IMR-90 (cell line): ENCODE data around the gene FOXK1. TPM values are rescaled to one million over a fixed set of nuclear protein-coding genes. Genes with fewer than 3 reads are reported as not detected.

Experiments
- ATAC-seq: fragments of 200-7000 bp; cut with Tn5 transposase; 2 replicates; pipeline ENCODE4 v1.9.1; 2020; ENCODE audit warnings: low read depth, mild to moderate bottlenecking, moderate library complexity
- BruUV-seq: library from RNA; stranded (reverse); fragments of 400-500 nt; replicated peaks from 2 replicates; lab custom pipeline; 2021; lab: Mats Ljungman, UMichigan
- CTCF ChIA-PET: fragments of 300-600 bp; formaldehyde crosslinking; extraction: SDS; loops from one replicate; lab custom pipeline; 2021; ENCODE audit warnings: antibody characterized with exemption; lab: Yijun Ruan, JAX
- POLR2A ChIA-PET: fragments of 300-600 bp; sonication (Branson Sonifier 250); formaldehyde crosslinking; loops from one replicate; lab custom pipeline; 2022; ENCODE audit warnings: antibody characterized with exemption; ENCODE audit not compliant: unreplicated experiment; lab: Charles Lee
- DNase-seq: peaks from one replicate; pipeline ENCODE4 v3.0.0; 2013
- H2AFZ ChIP-seq: replicated peaks from 2 replicates; pipeline ENCODE3; 2013; ENCODE audit warnings: low read length, mild to moderate bottlenecking; ENCODE audit not compliant: poor library complexity
- H2AK5ac ChIP-seq: 2 replicates; pipeline ENCODE4 v1.6.1; 2013; ENCODE audit warnings: low read depth, low read length, inconsistent platforms
- H2AK9ac ChIP-seq: replicated peaks from 2 replicates; pipeline ENCODE3; 2013; ENCODE audit warnings: mild to moderate bottlenecking, low read depth, low read length, moderate library complexity; ENCODE audit not compliant: poor library complexity
- H2BK120ac ChIP-seq: 2 replicates; pipeline ENCODE4 v1.6.1; 2013; ENCODE audit warnings: low read depth, low read length, inconsistent platforms
- H2BK15ac ChIP-seq: 3 replicates; pipeline ENCODE4 v1.6.1; 2013; ENCODE audit warnings: low read depth, low read length, inconsistent platforms
- H2BK20ac ChIP-seq: 2 replicates; pipeline ENCODE4 v1.6.1; 2013; ENCODE audit warnings: low read depth, mild to moderate bottlenecking, inconsistent platforms, low read length, moderate library complexity
- H2BK5ac ChIP-seq: 2 replicates; pipeline ENCODE4 v1.6.1; 2013; ENCODE audit warnings: mild to moderate bottlenecking, low read depth, low read length, inconsistent platforms; ENCODE audit not compliant: poor library complexity, severe bottlenecking
- H3K14ac ChIP-seq: replicated peaks from 2 replicates; pipeline ENCODE4 v1.6.1; 2013; ENCODE audit warnings: low read depth, low read length, inconsistent platforms
- H3K18ac ChIP-seq: 2 replicates; pipeline ENCODE4 v1.6.1; 2013; ENCODE audit warnings: low read depth, low read length, control low read depth
- H3K23ac ChIP-seq: 2 replicates; pipeline ENCODE4 v1.6.1; 2013; ENCODE audit warnings: low read depth, low read length, inconsistent platforms
- H3K27ac ChIP-seq: 2 replicates; pipeline ENCODE4 v1.5.1; 2013; ENCODE audit warnings: mild to moderate bottlenecking, control low read depth, low read length; ENCODE audit not compliant: insufficient read depth
- H3K27me3 ChIP-seq: 2 replicates; pipeline ENCODE4 v1.6.1; 2013; ENCODE audit warnings: low read length; ENCODE audit not compliant: control insufficient read depth, insufficient read depth
- H3K36me3 ChIP-seq: 2 replicates; pipeline ENCODE4 v1.6.1; 2013; ENCODE audit warnings: low read length, mixed read lengths; ENCODE audit not compliant: control insufficient read depth, insufficient read depth
- H3K4ac ChIP-seq: 2 replicates; pipeline ENCODE4 v1.6.1; 2013; ENCODE audit warnings: low read depth, low read length, inconsistent platforms
- H3K4me1 ChIP-seq: 2 replicates; pipeline ENCODE4 v1.6.1; 2013; ENCODE audit warnings: low read length, mixed read lengths; ENCODE audit not compliant: control insufficient read depth, insufficient read depth
- H3K4me2 ChIP-seq: 2 replicates; pipeline ENCODE4 v1.6.1; 2013; ENCODE audit warnings: low read depth, mild to moderate bottlenecking, control low read depth, low read length, moderate library complexity
- H3K4me3 ChIP-seq: 2 replicates; pipeline ENCODE4 v1.5.1; 2013; ENCODE audit warnings: low read depth, mild to moderate bottlenecking, control low read depth, low read length, moderate library complexity; ENCODE audit not compliant: insufficient read depth
- H3K56ac ChIP-seq: 2 replicates; pipeline ENCODE4 v1.6.1; 2013; ENCODE audit warnings: low read length, inconsistent platforms; ENCODE audit not compliant: insufficient read depth; ENCODE audit errors: extremely low read depth
- H3K79me1 ChIP-seq, 2 experiments: 2 replicates each; pipeline ENCODE4 v1.6.1; 2013; ENCODE audit warnings: low read length in 2 of 2, inconsistent platforms in 1 of 2, low read depth in 1 of 2
- H3K9ac ChIP-seq: 2 replicates; pipeline ENCODE4 v1.6.1; 2013; ENCODE audit warnings: low read depth, low read length, control low read depth
- H3K9me1 ChIP-seq: 2 replicates; pipeline ENCODE4 v1.6.1; 2013; ENCODE audit warnings: low read length, inconsistent platforms; ENCODE audit not compliant: insufficient read depth
- H3K9me3 ChIP-seq: 2 replicates; pipeline ENCODE4 v1.6.1; 2013; ENCODE audit warnings: low read length; ENCODE audit not compliant: control insufficient read depth, insufficient read depth
- H4K20me1 ChIP-seq: 2 replicates; pipeline ENCODE4 v1.6.1; 2013; ENCODE audit warnings: low read length, inconsistent platforms; ENCODE audit not compliant: insufficient read depth
- H4K5ac ChIP-seq: 2 replicates; pipeline ENCODE4 v1.6.1; 2013; ENCODE audit warnings: mild to moderate bottlenecking, low read depth, low read length, control low read depth
- H4K8ac ChIP-seq, 2 experiments: 2 replicates each; pipeline ENCODE4 v1.6.1; 2013; ENCODE audit warnings: low read depth in 2 of 2, low read length in 2 of 2, control low read depth in 1 of 2, inconsistent platforms in 1 of 2
- H4K91ac ChIP-seq: 2 replicates; pipeline ENCODE4 v1.6.1; 2013; ENCODE audit warnings: low read depth, low read length, inconsistent platforms; ENCODE audit not compliant: insufficient read depth
- BHLHE40 ChIP-seq: fragments of 150-350 bp; IDR thresholded peaks from 2 replicates; pipeline ENCODE4 v1.6.1; 2016; ENCODE audit warnings: mild to moderate bottlenecking, low read depth, low read length
- CTCF ChIP-seq: conservative IDR thresholded peaks from 2 replicates; pipeline ENCODE4 v1.5.1; 2012; ENCODE audit warnings: mild to moderate bottlenecking, low read depth, low read length, improper control_type of control experiment
- FOS ChIP-seq: fragments of 150-350 bp; IDR thresholded peaks from 2 replicates; pipeline ENCODE4 v1.6.1; 2016; ENCODE audit warnings: low read depth, low read length
- NFE2L2 ChIP-seq: fragments of 150-350 bp; IDR thresholded peaks from 2 replicates; pipeline ENCODE4 v1.6.1; 2016; ENCODE audit warnings: low read depth, mild to moderate bottlenecking, low read length
- USF2 ChIP-seq: fragments of 150-350 bp; IDR thresholded peaks from 2 replicates; pipeline ENCODE4 v1.6.1; 2017; ENCODE audit warnings: mild to moderate bottlenecking, antibody characterized with exemption, low read length, low read depth
- WGBS, 2 experiments: methylation state at CpG; one replicate each; pipeline versions ENCODE4 v1.1.5 to v1.1.7; 2013; ENCODE audit warnings: missing lambda C conversion rate in 2 of 2; ENCODE audit not compliant: insufficient read length in 1 of 2; ENCODE audit errors: extremely low coverage in 2 of 2; 5-methylcytosine and 5-hydroxymethylcytosine counted together
- dilution Hi-C: fragments of 300-500 bp; cut with HindIII; formaldehyde crosslinking; loops from one replicate; pipeline ENCODE4 v1.14.3; 2018; ENCODE audit warnings: low sequenced_read_pairs; ENCODE audit not compliant: unreplicated experiment
- in situ Hi-C: fragments of 300-500 bp; cut with MboI; formaldehyde crosslinking; loops from 3 replicates; pipeline ENCODE4 v1.14.3; 2019; ENCODE audit warnings: low sequenced_read_pairs, inconsistent platforms, mixed read lengths
- intact Hi-C: fragments of 100-400 bp; cut with micrococcal nuclease; formaldehyde crosslinking; loops from 2 replicates; pipeline ENCODE4 v1.10.0; 2022
- polyA plus RNA-seq, 3 experiments: library from polyadenylated mRNA; depleted of rRNA; stranded (reverse); fragments of >200 nt; gene quantifications; 2 replicates each; pipeline ENCODE4 v1.2.3, GENCODE V29; 2012; ENCODE audit warnings: low replicate concordance in 1 of 3
- total RNA-seq: library from RNA; depleted of rRNA; stranded (reverse); fragments of >200 nt; gene quantifications from 2 replicates; pipeline ENCODE4 v1.2.3, GENCODE V29; 2012

Gene FOXK1
- total and polyA plus RNA-seq, 2 of the 4 experiments (the other 2 are of a cell fraction) = 4.3 to 8.8 TPM

GRCh38 chr7:4693152-4693551 is 11.1 kb downstream of the FOXK1 start:
- POLR2A ChIA-PET = no interaction called here
- DNase-seq = no peak

More at GRCh38 chr7:4693152-4693551, 11.1 kb downstream of the FOXK1 start:
- TF ChIP-seq BHLHE40 = no peak
- TF ChIP-seq CTCF = no peak
- TF ChIP-seq USF2 = no peak
- TF ChIP-seq NFE2L2 = peak; percentile 62; the same call in 1 of the 2 replicates
- TF ChIP-seq FOS = no peak
- Histone ChIP-seq H3K4me3 (no peak overlapping the region), H2BK15ac (no peak overlapping the region), H2BK5ac (peak overlapping the region; percentile 9), H3K9me1 (peaks cover 11% of the 10 kb centered on the region), H3K9ac (no peak overlapping the region; the same call in 1 of the 2 replicates), H4K91ac (no peak overlapping the region), H3K18ac (no peak overlapping the region), H4K8ac (no peak overlapping the region), H3K23ac (no peak overlapping the region), H3K79me1 (peaks cover 8 to 71% of the 10 kb centered on the region in 2 experiments; a peak in 2 of 4 replicates), H4K5ac (no peak overlapping the region), H3K27ac (peak overlapping the region; percentile 50; the same call in 1 of the 2 replicates), H3K4me1 (peaks cover 18% of the 10 kb centered on the region), H2AK5ac (no peak overlapping the region), H2AFZ (no peak overlapping the region), H3K56ac (no peak overlapping the region), H2BK120ac (no peak overlapping the region), H3K36me3 (peaks cover 6% of the 10 kb centered on the region), H3K4me2 (no peak overlapping the region), H2BK20ac (no peak overlapping the region), H3K9me3 (no peaks in the 10 kb centered on the region), H3K14ac (no peak overlapping the region), H2AK9ac (no peak overlapping the region), H3K4ac (no peak overlapping the region), H3K27me3 (no peaks in the 10 kb centered on the region), H4K20me1 (peaks cover 71% of the 10 kb centered on the region)
- intact Hi-C loops (no loop called here), dilution Hi-C loops (no loop called here), in situ Hi-C loops (no loop called here)
- WGBS, 2 experiments = 83% methylated on average over 1 of the region's 2 CpGs; no CpG with 5 or more reads in 1 of the 2 experiments
- no peak for ATAC-seq
- no TSS peak for BruUV-seq
- CTCF ChIA-PET = interaction anchor here (1.0 kb wide), 1 partner anchor 9 kb away, joined by 6 read pairs; no protein-coding TSS in a partner anchor
